CD4-positive, alpha-beta memory T cell (primary cell): ENCODE data around the gene APBA3. TPM values are rescaled to one million over a fixed set of nuclear protein-coding genes. Genes with fewer than 3 reads are reported as not detected.

Experiments used
- CTCF ChIA-PET: fragments of 350-600 bp; sonication (Branson Sonifier 250); formaldehyde crosslinking; loops from one replicate; lab custom pipeline; 2021; ENCODE audit warnings: inconsistent platforms; ENCODE audit not compliant: partially characterized antibody; lab: Charles Lee
- POLR2A ChIA-PET: fragments of 350-600 bp; sonication (Branson Sonifier 250); formaldehyde crosslinking; loops from one replicate; lab custom pipeline; 2021; ENCODE audit not compliant: partially characterized antibody; lab: Charles Lee
- DNase-seq, 5 donors: peaks; one replicate each; pipeline versions ENCODE4 v3.0.0 to v3.0.0-alpha.2; 2020 to 2022; ENCODE audit warnings: mixed read lengths in 1 of 5
- H3K27ac ChIP-seq: one replicate; pipeline ENCODE4 v1.7.0; 2013; ENCODE audit warnings: low read depth, low read length
- H3K27me3 ChIP-seq: 2 replicates; pipeline ENCODE4 v1.7.0; 2013; ENCODE audit warnings: mild to moderate bottlenecking, low read length, moderate library complexity; ENCODE audit not compliant: insufficient read depth
- H3K36me3 ChIP-seq: 2 replicates; pipeline ENCODE4 v1.7.0; 2013; ENCODE audit warnings: mild to moderate bottlenecking, low read length, moderate library complexity; ENCODE audit not compliant: insufficient read depth
- H3K4me1 ChIP-seq: 2 replicates; pipeline ENCODE4 v1.7.0; 2013; ENCODE audit warnings: mild to moderate bottlenecking, low read length, moderate library complexity; ENCODE audit not compliant: insufficient read depth
- H3K4me3 ChIP-seq, 2 donors: one replicate each; pipeline ENCODE4 v1.7.0; 2013; ENCODE audit warnings: low read length in 2 of 2, mild to moderate bottlenecking in 1 of 2
- H3K9me3 ChIP-seq, 2 donors: one replicate each; pipeline ENCODE4 v1.7.0; 2013; ENCODE audit warnings: low read length in 2 of 2, control low read depth in 1 of 2; ENCODE audit not compliant: control insufficient read depth in 1 of 2
- H3K27ac Mint-ChIP-seq, 7 donors: one replicate each; pipeline ENCODE4 v1.8.0; 2020 to 2021; ENCODE audit warnings: mixed read lengths in 7 of 7, mild to moderate bottlenecking in 6 of 7, inconsistent platforms in 3 of 7, moderate library complexity in 3 of 7
- H3K27me3 Mint-ChIP-seq, 2 donors: one replicate each; pipeline ENCODE4 v1.8.0; 2020 to 2021; ENCODE audit warnings: mixed read lengths in 2 of 2
- H3K36me3 Mint-ChIP-seq, 2 donors: one replicate each; pipeline ENCODE4 v1.8.0; 2020 to 2021; ENCODE audit warnings: mixed read lengths in 2 of 2, inconsistent platforms in 1 of 2, mild to moderate bottlenecking in 1 of 2
- H3K4me1 Mint-ChIP-seq, 4 donors: one replicate each; pipeline ENCODE4 v1.8.0; 2020 to 2021; ENCODE audit warnings: mixed read lengths in 4 of 4, mild to moderate bottlenecking in 1 of 4
- H3K4me3 Mint-ChIP-seq, 8 donors: one replicate each; pipeline ENCODE4 v1.8.0; 2020 to 2021; ENCODE audit warnings: mixed read lengths in 8 of 8, mild to moderate bottlenecking in 7 of 8, moderate library complexity in 6 of 8, inconsistent platforms in 3 of 8
- H3K9me3 Mint-ChIP-seq, 8 donors: one replicate each; pipeline ENCODE4 v1.8.0; 2020 to 2021; ENCODE audit warnings: mixed read lengths in 8 of 8, mild to moderate bottlenecking in 5 of 8, inconsistent platforms in 3 of 8, moderate library complexity in 1 of 8
- intact Hi-C: fragments of 100-400 bp; cut with micrococcal nuclease; formaldehyde crosslinking; loops from one replicate; pipeline ENCODE4 v1.15.1; 2023
- polyA plus RNA-seq, 2 donors: library from polyadenylated mRNA; unstranded; fragments of 300-500 nt; fragmentation: Illumina TruSeq; gene quantifications; one replicate each; pipeline ENCODE4 v1.2.3, GENCODE V29; 2021
- total RNA-seq, 2 experiments: library from RNA; stranded (reverse); gene quantifications; one replicate each; pipeline ENCODE4 v1.2.3, GENCODE V29; 2021

The APBA3 gene
- total and polyA plus RNA-seq, 4 experiments from 2014 or later, result 33.1 to 86.3 (median 60.2) TPM

DNA sequence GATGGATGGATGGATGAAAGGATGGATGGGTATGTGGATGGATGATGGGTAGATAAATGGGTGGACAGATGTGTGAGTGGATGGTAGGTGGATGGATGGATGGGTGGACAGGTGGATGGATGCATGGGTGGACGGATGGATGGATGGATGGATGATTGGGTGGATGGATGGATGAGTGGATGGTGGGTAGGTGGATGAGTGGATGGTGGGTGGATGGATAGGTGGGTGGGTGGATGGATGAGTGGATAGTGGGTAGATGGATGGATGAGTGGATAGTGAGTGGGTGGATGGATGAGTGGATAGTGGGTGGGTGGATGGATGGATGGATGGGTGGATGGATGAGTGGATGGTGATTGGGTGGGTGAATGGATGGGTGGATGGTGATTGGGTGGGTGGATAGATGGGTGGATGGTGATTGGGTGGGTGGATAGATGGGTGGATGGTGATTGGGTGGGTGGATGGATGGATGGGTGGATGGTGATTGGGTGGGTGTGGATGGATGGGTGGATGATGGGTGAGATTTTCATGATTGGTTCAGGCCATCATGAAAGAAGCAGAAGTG, 15.1 kb upstream of the APBA3 start:
- Histone ChIP-seq H3K4me1 (no peaks in the 10 kb centered on the region), H3K9me3 (peaks cover 0 to 9% of the 10 kb centered on the region in 2 donors), H3K27me3 (no peaks in the 10 kb centered on the region), H3K4me3 (no peak overlapping the region), H3K36me3 (no peaks in the 10 kb centered on the region), H3K27ac (no peak overlapping the region)
- H3K9me3 Mint-ChIP-seq, result peaks cover 0 to 11% (median 9%) of the 10 kb centered on the region in 8 donors
- no peak for DNase-seq
- H3K4me3 Mint-ChIP-seq, result no peak overlapping the region
- intact Hi-C loops, result no loop called here
- POLR2A ChIA-PET, result no interaction called here
- H3K27ac Mint-ChIP-seq, result no peak overlapping the region
- H3K4me1 Mint-ChIP-seq, result peaks cover 0 to 9% (median 4%) of the 10 kb centered on the region in 4 donors
- H3K27me3 Mint-ChIP-seq, result no peaks in the 10 kb centered on the region
- peaks cover 5 to 8% of the 10 kb centered on the region in 2 donors for H3K36me3 Mint-ChIP-seq
- CTCF ChIA-PET, result no interaction called here

DNA sequence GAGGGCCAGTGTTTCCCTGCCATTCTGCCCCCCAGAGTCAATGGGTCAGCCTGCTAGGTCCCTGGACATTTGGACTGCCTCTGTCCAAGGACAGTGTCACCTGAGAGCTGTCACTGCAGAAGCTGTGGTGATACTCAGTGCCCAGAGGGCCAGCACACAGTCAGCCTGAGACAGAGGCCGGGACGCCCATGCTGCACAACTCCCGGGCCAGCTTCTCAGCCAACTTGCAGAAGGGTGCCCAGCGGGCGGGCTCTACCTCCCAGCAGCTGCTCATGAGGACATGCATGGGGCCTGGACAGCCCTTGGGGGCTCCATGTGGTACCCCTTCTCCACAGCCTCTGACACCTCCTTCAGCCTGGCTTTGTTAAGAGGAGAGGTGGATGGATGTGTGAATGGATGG, 14.3 kb upstream of the APBA3 start:
- no peaks in the 10 kb centered on the region for H3K27me3 Mint-ChIP-seq
- peaks cover 0 to 2% (median 1%) of the 10 kb centered on the region in 4 donors for H3K4me1 Mint-ChIP-seq
- ChIA-PET POLR2A (interaction anchor here (1.6 to 2.3 kb wide), 2 partner anchors 13 to 37 kb away, joined by 4 to 11 read pairs; partner anchors contain the start of genes APBA3 and MRPL54), CTCF (no interaction called here)
- Histone ChIP-seq H3K4me1 (no peaks in the 10 kb centered on the region), H3K4me3 (no peak overlapping the region), H3K27me3 (no peaks in the 10 kb centered on the region), H3K9me3 (peaks cover 0 to 2% of the 10 kb centered on the region in 2 donors), H3K27ac (no peak overlapping the region), H3K36me3 (no peaks in the 10 kb centered on the region)
- intact Hi-C loops, result no loop called here
- H3K36me3 Mint-ChIP-seq, result peaks cover 4% of the 10 kb centered on the region in 2 donors
- DNase-seq, result peak in 1 of 5 donors; percentile 22
- H3K9me3 Mint-ChIP-seq, result peaks cover 0 to 5% (median 1%) of the 10 kb centered on the region in 8 donors
- H3K27ac Mint-ChIP-seq, result no peak overlapping the region
- no peak overlapping the region for H3K4me3 Mint-ChIP-seq

DNA sequence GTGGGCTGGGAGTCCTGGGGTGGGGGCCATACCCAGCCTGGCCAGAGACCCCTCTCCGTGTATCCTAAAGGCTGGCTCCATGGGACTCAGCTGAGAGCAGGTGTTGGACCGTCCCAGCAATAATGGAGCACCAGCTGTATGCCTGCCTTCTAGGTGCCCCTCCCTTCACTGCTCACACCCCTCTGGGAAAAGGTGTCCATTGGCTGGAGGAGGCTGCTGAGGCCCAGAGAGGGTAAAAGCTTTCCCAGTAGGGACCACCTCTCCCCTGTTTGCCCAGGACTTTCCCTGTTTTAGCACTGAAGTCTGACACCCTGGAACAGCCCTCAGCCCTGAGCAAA, 13.9 kb upstream of the APBA3 start:
- H3K4me1 Mint-ChIP-seq, result peaks cover 0 to 2% (median under 1%) of the 10 kb centered on the region in 4 donors
- H3K27ac Mint-ChIP-seq, result no peak overlapping the region
- H3K36me3 Mint-ChIP-seq, result peaks cover 3 to 4% of the 10 kb centered on the region in 2 donors
- intact Hi-C loops, result no loop called here
- Histone ChIP-seq H3K27ac (no peak overlapping the region), H3K4me3 (no peak overlapping the region), H3K36me3 (no peaks in the 10 kb centered on the region), H3K4me1 (no peaks in the 10 kb centered on the region), H3K27me3 (no peaks in the 10 kb centered on the region), H3K9me3 (no peaks in the 10 kb centered on the region)
- no peak for DNase-seq
- POLR2A ChIA-PET, result interaction anchor here (1.6 to 2.3 kb wide), 2 partner anchors 13 to 37 kb away, joined by 4 to 11 read pairs; partner anchors contain the start of genes APBA3 and MRPL54
- no peak overlapping the region for H3K4me3 Mint-ChIP-seq
- H3K27me3 Mint-ChIP-seq, result no peaks in the 10 kb centered on the region
- H3K9me3 Mint-ChIP-seq, result peaks cover 0 to 3% (median 0%) of the 10 kb centered on the region in 8 donors
- CTCF ChIA-PET, result no interaction called here

DNA sequence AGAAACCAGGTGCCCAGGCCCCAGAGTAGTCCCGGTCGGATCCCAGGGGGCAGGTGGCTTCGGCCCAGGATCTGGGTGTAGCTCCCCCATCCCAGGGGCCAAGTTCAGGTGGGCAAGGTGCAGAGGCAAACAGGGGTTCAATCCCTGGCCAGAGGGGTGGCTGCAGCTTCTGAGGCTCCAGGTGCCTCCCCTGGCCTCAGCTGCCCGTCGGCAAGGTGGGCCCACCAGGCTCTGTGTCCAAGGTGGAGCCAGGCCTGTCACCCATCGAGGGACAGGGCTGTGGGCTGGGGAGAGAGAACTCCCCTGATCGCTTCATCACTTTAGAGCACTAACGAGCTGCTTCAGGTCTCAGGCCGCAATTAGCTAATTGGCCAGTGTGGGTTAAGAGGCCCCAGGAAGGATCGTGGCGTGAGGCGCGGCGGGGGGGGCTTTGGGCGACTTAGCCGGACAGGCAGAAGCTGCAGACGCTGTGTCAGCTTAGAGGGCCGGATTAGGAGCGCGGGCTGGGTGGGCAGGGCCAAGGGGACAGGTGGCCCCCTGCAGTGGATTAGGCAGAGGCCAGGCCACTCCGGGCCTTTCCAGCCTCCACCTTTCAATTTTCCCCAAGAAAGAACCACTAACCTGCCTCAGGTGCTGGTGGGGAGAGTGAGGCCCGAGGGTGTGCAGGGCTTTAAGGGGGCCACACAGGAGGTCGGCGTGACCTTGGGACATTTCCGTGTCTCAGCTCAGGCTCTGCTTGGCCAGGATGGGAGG, 13.3 kb upstream of the APBA3 start:
- POLR2A ChIA-PET, result interaction anchor here (1.6 to 2.3 kb wide), 2 partner anchors 12 to 38 kb away, joined by 4 to 11 read pairs; partner anchors contain the start of genes APBA3 and MRPL54
- peak overlapping the region in 2 of 7 donors; percentile 57 to 62 for H3K27ac Mint-ChIP-seq

DNA sequence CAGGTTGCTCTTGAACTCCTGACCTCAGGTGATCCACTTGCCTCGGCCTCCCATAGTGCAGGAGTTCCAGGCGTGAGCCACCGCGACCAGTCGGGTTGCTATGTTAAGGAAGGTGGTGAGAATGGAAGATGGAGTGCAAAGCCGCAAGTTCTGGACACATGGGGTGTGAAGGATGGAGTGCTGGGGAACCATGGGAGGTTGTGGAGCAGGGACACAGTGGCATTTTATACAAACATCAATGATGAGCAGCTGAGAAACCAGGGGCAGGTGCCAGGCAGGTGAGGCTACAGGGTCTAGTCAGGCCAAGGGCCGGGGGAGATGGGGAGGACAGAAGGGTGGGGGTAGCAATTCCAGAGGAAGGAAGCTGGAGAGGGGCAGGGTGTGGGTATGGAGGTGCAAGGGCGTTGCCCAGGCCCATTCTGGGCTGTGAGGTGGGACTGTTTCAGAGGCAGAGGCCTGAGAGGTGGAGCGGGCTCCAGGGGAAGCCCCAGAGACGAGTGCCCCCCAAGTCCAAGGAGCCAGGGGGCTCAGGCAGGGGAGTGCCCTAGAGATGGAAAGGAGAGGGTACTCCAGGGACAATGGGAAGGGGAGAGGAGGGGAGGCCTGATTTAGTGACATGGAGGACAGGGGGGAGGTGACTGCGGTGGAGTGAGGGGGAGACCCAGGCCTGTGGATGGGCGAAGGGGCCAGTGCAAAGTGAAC, 12.5 kb upstream of the APBA3 start:
- peaks cover 0 to 2% (median under 1%) of the 10 kb centered on the region in 4 donors for H3K4me1 Mint-ChIP-seq
- Histone ChIP-seq H3K27me3 (no peaks in the 10 kb centered on the region), H3K27ac (no peak overlapping the region), H3K36me3 (no peaks in the 10 kb centered on the region), H3K9me3 (no peaks in the 10 kb centered on the region), H3K4me3 (no peak overlapping the region), H3K4me1 (no peaks in the 10 kb centered on the region)
- DNase-seq, result peak in 1 of 5 donors; percentile 22
- intact Hi-C loops, result no loop called here
- ChIA-PET POLR2A (interaction anchor here (2.3 kb wide), 1 partner anchor 12 kb away, joined by 11 read pairs; the partner anchor contains the start of genes APBA3 and MRPL54), CTCF (interaction anchor here (0.9 kb wide), 1 partner anchor 48 kb away, joined by 3 read pairs; no protein-coding TSS in a partner anchor)
- H3K36me3 Mint-ChIP-seq, result peaks cover 5% of the 10 kb centered on the region in 2 donors
- no peak overlapping the region for H3K4me3 Mint-ChIP-seq
- peak overlapping the region in 3 of 7 donors; percentile 65 to 84 (median 71) for H3K27ac Mint-ChIP-seq
- H3K27me3 Mint-ChIP-seq, result no peaks in the 10 kb centered on the region
- no peaks in the 10 kb centered on the region for H3K9me3 Mint-ChIP-seq

More for the DNA sequence above, 13.3 kb upstream of the APBA3 start:
- no peaks in the 10 kb centered on the region for H3K27me3 Mint-ChIP-seq
- H3K4me3 ChIP-seq, result no peak overlapping the region
- H3K4me1 ChIP-seq, result no peaks in the 10 kb centered on the region
- CTCF ChIA-PET, result interaction anchor here (0.9 kb wide), 1 partner anchor 48 kb away, joined by 3 read pairs; no protein-coding TSS in a partner anchor
- no peaks in the 10 kb centered on the region for H3K9me3 ChIP-seq
- H3K9me3 Mint-ChIP-seq, result peaks cover 0 to under 1% (median 0%) of the 10 kb centered on the region in 8 donors
- intact Hi-C loops, result no loop called here
- H3K27ac ChIP-seq, result no peak overlapping the region
- H3K4me1 Mint-ChIP-seq, result peaks cover 0 to 2% (median under 1%) of the 10 kb centered on the region in 4 donors
- DNase-seq, result peak in 1 of 5 donors; percentile 27
- H3K36me3 ChIP-seq, result no peaks in the 10 kb centered on the region
- H3K36me3 Mint-ChIP-seq, result peaks cover 3 to 4% of the 10 kb centered on the region in 2 donors
- H3K4me3 Mint-ChIP-seq, result no peak overlapping the region
- H3K27me3 ChIP-seq, result no peaks in the 10 kb centered on the region

DNA sequence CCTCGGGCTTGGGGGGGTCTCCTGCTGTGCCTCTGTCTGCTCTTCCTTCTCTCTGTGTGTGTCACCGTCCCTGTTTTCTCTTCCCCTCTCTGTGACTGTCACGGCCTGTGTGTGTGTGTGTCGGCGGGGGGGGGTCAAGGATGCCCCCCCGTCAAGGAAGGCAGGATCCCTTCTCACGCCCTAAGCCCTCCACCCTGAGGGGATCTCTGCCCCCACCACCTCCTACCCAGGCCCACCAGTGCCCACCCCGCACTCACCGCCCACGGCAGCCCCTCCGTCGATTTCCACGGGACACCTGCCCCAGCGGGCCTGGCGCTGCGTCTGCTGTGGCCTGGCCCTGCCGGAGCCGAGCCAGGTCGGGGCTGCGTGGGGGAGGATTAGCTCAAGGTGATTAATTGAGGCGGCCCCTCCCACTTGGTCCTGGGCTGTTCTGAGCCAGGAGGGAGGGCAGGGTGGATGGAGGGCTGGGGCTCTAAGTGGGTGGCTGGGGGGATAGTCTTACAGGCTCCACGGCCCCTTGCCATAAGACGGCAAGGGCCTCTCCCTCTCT, 10.5 kb upstream of the APBA3 start, which contains the start of gene RAX2:
RAX2 (minus strand) TSS at position 323 of the 550 bp plus-strand sequence. CDS start 486 bp downstream, outside the sequence.
- peak in 1 of 5 donors; percentile 20 for DNase-seq
- no peaks in the 10 kb centered on the region for H3K27me3 ChIP-seq
- Mint-ChIP-seq H3K27ac (peak within 1 kb of the TSS in 2 of 7 donors; percentile 49 to 72), H3K36me3 (peaks cover 8 to 9% of the 10 kb centered on the region in 2 donors), H3K27me3 (no peaks in the 10 kb centered on the region), H3K4me1 (peaks cover 0 to 2% (median under 1%) of the 10 kb centered on the region in 4 donors), H3K4me3 (no peak within 1 kb of the TSS), H3K9me3 (no peaks in the 10 kb centered on the region)
- no peaks in the 10 kb centered on the region for H3K4me1 ChIP-seq
- H3K27ac ChIP-seq, result no peak within 1 kb of the TSS
- peaks cover 8% of the 10 kb centered on the region for H3K36me3 ChIP-seq
- intact Hi-C loops, result no loop called here
- CTCF ChIA-PET, result interaction anchor here (1.9 kb wide), 1 partner anchor 9 kb away, joined by 5 read pairs; the partner anchor contains the start of gene MRPL54
- POLR2A ChIA-PET, result interaction anchor here (0.7 to 1.9 kb wide), 3 partner anchors 9 to 263 kb away, joined by 3 to 5 read pairs (median 3); partner anchors contain the start of gene MRPL54
- no peaks in the 10 kb centered on the region for H3K9me3 ChIP-seq
- no peak within 1 kb of the TSS for H3K4me3 ChIP-seq
